Suprapubic skin (tissue), 4 donors: Measurements from ENCODE around the gene SRMS. TPM values are rescaled to one million over a fixed set of nuclear protein-coding genes. Genes with fewer than 3 reads are reported as not detected.

Source experiments
- DNase-seq, 2 donors: peaks; one replicate each; pipeline ENCODE4 v3.0.0-alpha.2; 2019; ENCODE audit warnings: low spot score in 2 of 2
- H3K27ac ChIP-seq: fragments of 200-600 bp; sonication (generic); one replicate; pipeline ENCODE4 v1.5.1; 2019
- H3K27me3 ChIP-seq: fragments of 200-600 bp; sonication (generic); one replicate; pipeline ENCODE4 v1.5.1; 2019
- H3K36me3 ChIP-seq: fragments of 200-600 bp; sonication (generic); one replicate; pipeline ENCODE4 v1.5.1; 2019
- H3K4me1 ChIP-seq: fragments of 200-600 bp; sonication (generic); one replicate; pipeline ENCODE4 v1.5.1; 2019
- H3K4me3 ChIP-seq: fragments of 200-600 bp; sonication (generic); one replicate; pipeline ENCODE4 v1.5.1; 2019; ENCODE audit warnings: mild to moderate bottlenecking
- H3K9me3 ChIP-seq: fragments of 200-600 bp; sonication (generic); one replicate; pipeline ENCODE4 v1.5.1; 2019
- CTCF ChIP-seq, 2 donors: fragments of 200-600 bp in 1 of 2; fragments of 450-650 bp in 1 of 2; sonication (generic) in 1 of 2; IDR thresholded peaks; one replicate each; pipeline ENCODE4 v1.5.1; 2016 to 2019; ENCODE audit warnings: antibody characterized with exemption in 2 of 2, mild to moderate bottlenecking in 1 of 2, moderate library complexity in 1 of 2
- EP300 ChIP-seq: sonication (generic); formaldehyde crosslinking; IDR thresholded peaks from one replicate; pipeline ENCODE4 v1.6.1; 2017; ENCODE audit warnings: antibody characterized with exemption
- POLR2A ChIP-seq, 2 donors: fragments of 450-650 bp; IDR thresholded peaks; one replicate each; pipeline ENCODE4 v1.6.1; 2017; ENCODE audit warnings: antibody characterized with exemption in 2 of 2, mild to moderate bottlenecking in 2 of 2, moderate library complexity in 2 of 2
- POLR2AphosphoS5 ChIP-seq, 3 donors: sonication (generic); formaldehyde crosslinking; IDR thresholded peaks; one replicate each; pipeline ENCODE4 v1.6.1; 2017; ENCODE audit warnings: antibody characterized with exemption in 3 of 3
- WGBS: methylation state at CpG from one replicate; pipeline ENCODE4 v1.1.5; 2018; 5-methylcytosine and 5-hydroxymethylcytosine counted together
- total RNA-seq, 4 donors: library from RNA; depleted of rRNA; stranded (reverse); fragments of >200 nt; gene quantifications; one replicate each; pipeline ENCODE4 v1.1.0, GENCODE V29; 2016

SRMS gene
- total RNA-seq, 4 donors from 2014 or later: 1.3 TPM; not detected in 3

- peaks cover 94% of the 10 kb centered on the region for H3K27me3 ChIP-seq
- 80% methylated on average over 17 of the region's 27 CpGs for WGBS
- no peak overlapping the region for H3K27ac ChIP-seq
- no peak overlapping the region for H3K4me3 ChIP-seq
- no peaks in the 10 kb centered on the region for H3K36me3 ChIP-seq
- DNase-seq: no peak
- peaks cover 9% of the 10 kb centered on the region for H3K9me3 ChIP-seq
- H3K4me1 ChIP-seq: peaks cover 33% of the 10 kb centered on the region
- TF ChIP-seq EP300 (no peak), CTCF (IDR thresholded peaks at IDR 0.05) (no peak), POLR2AphosphoS5 (IDR thresholded peaks at IDR 0.05) (no peak), POLR2A (IDR thresholded peaks at IDR 0.05) (no peak)
These were observed 46.4 kb downstream of the SRMS start for GRCh38 chr20:63500902-63501817.

- no peak for DNase-seq
- Histone ChIP-seq H3K36me3 (no peaks in the 10 kb centered on the region), H3K4me3 (no peak overlapping the region), H3K27me3 (peaks cover 94% of the 10 kb centered on the region), H3K9me3 (peaks cover 3% of the 10 kb centered on the region), H3K4me1 (peaks cover 36% of the 10 kb centered on the region), H3K27ac (no peak overlapping the region)
- 59% methylated on average over 9 of the region's 24 CpGs for WGBS
- no peak for TF ChIP-seq POLR2A (IDR thresholded peaks at IDR 0.05)
These were observed 47.2 kb downstream of the SRMS start for GRCh38 chr20:63500151-63500901.

GRCh38 chr20:63499338-63499969 lies 48.1 kb downstream of the SRMS start:
- TF ChIP-seq POLR2AphosphoS5 (IDR thresholded peaks at IDR 0.05) (no peak), EP300 (no peak), POLR2A (IDR thresholded peaks at IDR 0.05) (no peak), CTCF (IDR thresholded peaks at IDR 0.05) (no peak)
- Histone ChIP-seq H3K4me3 (peak overlapping the region; percentile 54), H3K36me3 (no peaks in the 10 kb centered on the region), H3K27me3 (peaks cover 85% of the 10 kb centered on the region), H3K4me1 (peaks cover 36% of the 10 kb centered on the region), H3K9me3 (no peaks in the 10 kb centered on the region), H3K27ac (no peak overlapping the region)
- peak in 1 of 2 donors; percentile 62 for DNase-seq
- WGBS: 30% methylated on average over 4 of the region's 48 CpGs

- Histone ChIP-seq H3K4me3 (peak within 1 kb of the TSS; percentile 54), H3K4me1 (peaks cover 36% of the 10 kb centered on the region), H3K36me3 (no peaks in the 10 kb centered on the region), H3K27me3 (peaks cover 80% of the 10 kb centered on the region), H3K9me3 (no peaks in the 10 kb centered on the region), H3K27ac (no peak within 1 kb of the TSS)
- WGBS: no CpG with 5 or more reads among the region's 58 CpGs
- no peak for DNase-seq
- TF ChIP-seq POLR2A (IDR thresholded peaks at IDR 0.05): no peak
- peak in 1 of 2 donors; percentile 19 for TF ChIP-seq CTCF (IDR thresholded peaks at IDR 0.05)
These were observed 48.6 kb downstream of the SRMS start, which contains the start of gene EEF1A2 for GRCh38 chr20:63498960-63499337. Gene EEF1A2 (minus strand): TSS chr20:63499083. CDS start chr20:63497763, 1,320 bp downstream.

- H3K4me1 ChIP-seq: peaks cover 36% of the 10 kb centered on the region
- H3K27me3 ChIP-seq: peaks cover 78% of the 10 kb centered on the region
- TF ChIP-seq CTCF (IDR thresholded peaks at IDR 0.05) (no peak), POLR2AphosphoS5 (IDR thresholded peaks at IDR 0.05) (no peak), EP300 (no peak), POLR2A (IDR thresholded peaks at IDR 0.05) (no peak)
- no CpG with 5 or more reads among the region's 60 CpGs for WGBS
- no peaks in the 10 kb centered on the region for H3K36me3 ChIP-seq
- DNase-seq: peak in 1 of 2 donors; percentile 61
- no peaks in the 10 kb centered on the region for H3K9me3 ChIP-seq
- no peak overlapping the region for H3K27ac ChIP-seq
- H3K4me3 ChIP-seq: peak overlapping the region; percentile 54
These were observed 49.3 kb downstream of the SRMS start for GRCh38 chr20:63497946-63498935.
